22Rv1 (cell line): Measurements from ENCODE around the gene PPP1R12B.

Source experiments
- CTCF ChIP-seq: fragments of 450-650 bp; IDR thresholded peaks from 2 replicates; pipeline ENCODE4 v1.5.1; 2017; ENCODE audit warnings: mild to moderate bottlenecking
- ZFX ChIP-seq: fragments of 450-650 bp; IDR thresholded peaks from 2 replicates; pipeline ENCODE4 v1.6.1; 2017; ENCODE audit warnings: antibody characterized with exemption, borderline replicate concordance

- TF ChIP-seq CTCF = no peak
- TF ChIP-seq ZFX = no peak
Observed at GRCh38 chr1:202591515-202591914, 243.0 kb downstream of the PPP1R12B start.
